Measurements from ENCODE around the gene ZNF345.
A peak's percentile ranks its signal among the peaks of the same experiment; 100 is the strongest.

ZNF345 gene

DNA sequence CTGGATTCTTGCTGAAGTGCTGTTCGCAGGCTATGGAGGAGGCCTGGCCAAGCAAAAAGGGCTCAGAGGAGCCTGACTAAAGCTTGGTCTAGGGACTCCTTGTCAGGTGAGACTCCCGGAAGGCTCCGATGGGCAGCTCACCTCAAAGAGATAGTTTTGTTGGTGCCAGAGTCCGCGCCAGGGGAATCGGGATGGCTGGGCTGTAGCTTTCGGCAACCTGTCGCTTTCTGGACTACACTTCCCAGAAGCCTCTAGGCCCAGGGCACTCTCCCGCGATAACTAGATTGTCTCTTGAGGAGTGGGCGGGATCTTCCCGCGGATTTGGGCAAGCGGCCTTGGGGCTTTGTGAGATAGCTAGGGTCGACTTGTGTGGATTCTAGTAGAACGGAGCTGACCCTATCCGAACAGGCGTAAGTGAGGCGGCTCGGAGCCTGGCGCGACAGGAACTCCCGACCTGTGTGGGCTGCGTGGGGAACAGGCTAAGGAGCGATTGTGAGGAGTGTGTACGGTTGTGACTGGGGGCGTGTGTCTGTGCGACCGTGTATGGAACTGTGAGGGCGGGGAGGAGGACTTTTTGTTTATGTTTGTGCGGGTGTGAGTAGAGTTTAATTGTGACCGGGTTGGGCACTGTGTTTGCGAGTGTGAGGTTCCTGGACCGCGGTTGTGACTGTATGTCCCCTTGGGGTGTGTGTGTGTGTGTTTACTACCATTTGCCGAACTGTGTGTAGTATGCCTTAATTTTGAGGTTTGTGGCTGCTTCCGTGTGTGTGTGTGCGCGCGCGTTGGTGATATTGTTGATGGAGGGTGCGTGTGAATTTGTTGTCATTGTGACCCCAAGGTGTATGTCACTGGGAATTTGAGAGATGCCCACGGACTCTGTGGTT lies at the start of gene ZNF345:
ZNF345 (plus strand) TSS at position 318 of the 884 bp plus-strand sequence. CDS start 25,955 bp downstream, outside the sequence.
- DNase-seq (ENCODE audit: low spot score), result peak; percentile 96

DNA sequence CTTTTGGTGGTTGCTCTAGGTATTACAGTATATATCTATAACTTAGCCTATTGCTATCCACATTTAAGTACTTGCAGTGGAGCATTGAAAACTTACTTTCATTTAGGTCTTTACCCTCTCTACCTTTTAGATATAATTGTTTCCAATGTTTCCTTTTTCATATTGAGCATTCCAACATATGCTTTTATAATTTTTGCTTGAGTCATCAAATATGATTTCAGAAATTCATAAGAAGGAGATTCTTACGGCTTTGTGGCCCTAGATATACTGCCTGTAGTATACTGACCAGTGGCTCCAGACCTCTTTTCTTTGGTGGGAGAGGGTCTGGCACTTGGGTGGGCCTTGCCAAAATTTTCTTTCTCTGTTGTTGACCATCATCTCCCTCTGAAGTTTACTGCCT lies 45.3 kb upstream of the ZNF345 start:
- no peak for DNase-seq (ENCODE audit: low spot score)

DNA sequence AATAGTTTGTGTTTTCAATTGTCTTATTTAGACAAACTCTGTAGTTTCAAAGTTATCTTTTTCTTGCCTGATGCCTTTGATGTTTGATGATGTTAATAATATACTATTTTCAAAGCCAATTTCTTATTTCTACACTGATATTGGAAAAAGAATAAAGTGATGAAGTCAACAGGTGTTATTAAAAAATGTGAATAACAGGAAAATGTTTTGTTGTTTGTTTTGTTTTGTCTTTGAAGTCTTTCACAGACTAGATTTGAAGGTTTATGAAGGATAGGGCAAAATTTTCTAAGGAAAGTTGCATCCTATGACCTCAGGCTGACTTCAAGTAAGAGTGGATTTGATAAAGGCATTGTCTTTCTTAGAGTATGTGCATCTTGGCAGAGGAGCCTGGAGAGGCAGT lies 43.6 kb upstream of the ZNF345 start:
- DNase-seq (ENCODE audit: low spot score), result no peak

DNA sequence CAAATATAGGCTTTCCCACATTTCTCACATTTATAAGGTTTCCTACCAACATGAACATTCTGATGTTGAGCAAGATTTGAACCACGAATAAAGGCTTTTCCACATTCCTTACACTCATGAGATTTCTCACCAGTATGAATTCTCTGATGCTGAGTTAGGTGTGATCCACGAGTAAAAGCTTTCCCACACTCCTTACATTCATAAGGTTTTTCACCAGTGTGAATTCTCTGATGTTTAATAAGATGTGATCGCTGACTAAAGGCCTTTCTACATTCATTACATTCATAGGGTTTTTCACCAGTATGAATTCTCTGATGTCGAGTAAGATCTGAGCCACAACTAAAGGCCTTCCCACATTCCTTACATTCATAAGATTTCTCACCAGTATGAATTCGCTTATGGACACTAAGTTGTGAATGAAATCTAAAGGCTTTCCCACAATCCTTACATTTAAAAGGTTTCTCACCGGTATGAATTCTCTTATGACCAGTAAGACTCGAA lies 31.5 kb upstream of the ZNF345 start:
- DNase-seq (ENCODE audit: low spot score), result no peak

DNA sequence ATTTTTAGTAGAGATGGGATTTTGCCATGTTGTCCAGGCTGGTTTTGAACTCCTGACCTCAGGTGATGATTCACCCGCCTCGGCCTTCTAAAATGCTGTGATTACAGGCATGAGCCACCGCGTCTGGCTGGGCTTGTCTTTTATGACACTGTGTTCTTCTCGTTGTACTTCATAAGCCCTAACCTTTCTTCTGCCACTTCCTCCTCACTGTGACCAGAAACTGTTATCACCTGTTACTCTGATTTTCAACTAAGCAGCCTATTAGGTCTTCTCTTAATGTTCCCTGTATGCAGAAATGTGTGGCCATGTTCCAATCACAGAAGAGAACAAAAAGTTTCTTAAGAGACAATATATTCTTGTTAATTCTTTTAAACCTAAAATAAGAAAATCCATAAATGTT lies 28.9 kb upstream of the ZNF345 start:
- DNase-seq (ENCODE audit: low spot score), result no peak

DNA sequence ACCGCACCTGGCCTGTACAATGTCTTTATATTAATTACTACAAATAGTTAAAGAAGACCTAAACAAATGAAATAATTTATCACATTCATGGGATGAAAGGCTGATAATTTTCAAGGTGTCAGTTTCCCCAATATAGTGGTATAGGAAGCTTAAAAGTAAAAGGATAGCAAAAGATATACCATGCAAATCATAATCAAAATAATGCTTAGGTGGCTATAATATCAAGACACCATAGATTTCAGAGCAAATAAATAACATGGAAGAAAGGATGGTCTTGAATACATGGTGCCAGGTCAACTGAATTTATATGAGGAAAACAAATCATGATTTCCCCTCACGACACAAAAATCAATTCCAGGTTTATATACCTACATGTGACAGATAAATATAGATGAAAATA lies 17.2 kb upstream of the ZNF345 start:
- DNase-seq (ENCODE audit: low spot score), result no peak

DNA sequence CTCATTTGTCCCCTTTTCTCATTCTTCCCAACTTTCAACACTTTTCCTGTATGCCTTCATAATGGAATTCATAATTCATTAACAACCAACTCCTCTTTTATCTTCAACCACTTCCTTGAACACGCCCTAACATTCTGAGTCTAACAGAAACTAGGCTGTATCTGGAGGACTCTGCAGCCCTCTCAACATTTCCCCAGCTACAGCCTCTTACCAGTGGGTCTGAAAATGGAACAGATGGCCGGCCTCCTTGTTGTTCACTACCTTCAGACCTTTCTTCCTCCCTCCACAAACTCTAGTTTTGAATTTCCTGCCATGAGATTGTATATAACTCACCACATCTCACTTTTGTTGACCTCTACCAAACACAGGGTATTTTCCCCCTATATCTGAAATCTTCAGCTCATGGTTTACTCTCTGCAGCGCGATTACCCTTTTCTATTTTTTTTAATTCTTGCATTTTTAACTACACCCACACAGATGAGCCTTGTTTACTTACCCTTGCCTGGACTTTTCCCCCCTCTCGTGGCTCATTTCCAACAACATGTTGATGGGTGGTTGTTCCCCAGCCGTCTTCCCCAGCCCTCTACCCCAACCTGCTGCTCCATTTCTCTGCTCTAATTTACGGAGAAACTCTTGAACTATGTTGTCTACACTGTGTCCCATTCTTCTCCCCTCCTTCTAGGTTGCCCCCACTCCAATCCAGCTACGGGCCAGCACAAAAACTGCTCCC lies 13.3 kb upstream of the ZNF345 start:
- DNase-seq (ENCODE audit: low spot score), result no peak

DNA sequence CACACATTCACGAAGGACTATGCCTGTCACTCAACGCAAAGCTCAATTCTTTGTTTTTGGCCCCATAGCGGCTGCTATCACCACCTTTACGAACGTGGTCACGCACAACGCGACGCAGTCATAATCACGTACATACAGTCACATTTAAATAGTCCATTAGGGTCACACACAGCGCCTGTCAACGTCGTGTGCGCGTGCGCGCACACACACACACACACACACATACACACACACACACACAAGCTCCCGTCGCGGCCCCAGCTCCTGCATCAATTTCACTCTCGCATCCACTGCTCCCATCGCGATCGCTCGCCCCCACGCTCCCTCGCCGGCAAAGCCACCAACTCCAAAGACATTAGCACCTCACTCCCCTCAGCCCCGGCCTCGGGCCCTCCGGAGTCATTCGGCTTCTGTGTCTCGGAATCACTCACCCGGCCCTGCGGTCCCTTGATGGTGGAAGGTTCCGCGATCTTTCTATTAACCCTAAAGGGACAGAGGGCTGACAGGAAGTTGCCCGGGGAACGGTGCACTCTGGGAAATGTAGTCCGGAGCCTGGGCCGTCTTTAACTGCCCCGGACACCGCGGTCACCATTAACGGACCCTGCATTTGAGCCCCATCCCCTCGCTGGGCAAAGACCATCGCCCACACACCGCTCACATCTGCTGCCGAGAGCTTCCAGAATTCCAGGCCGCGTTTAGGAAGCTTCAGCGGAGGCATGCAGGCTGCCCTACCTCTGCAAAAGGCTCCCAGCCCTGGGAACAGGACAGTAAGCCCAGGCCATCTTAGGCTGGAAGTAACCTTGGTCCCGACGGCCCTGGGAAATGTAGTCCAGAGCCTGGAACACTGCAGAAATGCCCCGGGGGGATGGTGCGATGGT lies 12.5 kb upstream of the ZNF345 start, which contains the start of gene ZNF790:
ZNF790 (minus strand) TSS at position 482 of the 878 bp plus-strand sequence. CDS start 12,768 bp downstream, outside the sequence.
- DNase-seq (ENCODE audit: low spot score), result peak; percentile 93

DNA sequence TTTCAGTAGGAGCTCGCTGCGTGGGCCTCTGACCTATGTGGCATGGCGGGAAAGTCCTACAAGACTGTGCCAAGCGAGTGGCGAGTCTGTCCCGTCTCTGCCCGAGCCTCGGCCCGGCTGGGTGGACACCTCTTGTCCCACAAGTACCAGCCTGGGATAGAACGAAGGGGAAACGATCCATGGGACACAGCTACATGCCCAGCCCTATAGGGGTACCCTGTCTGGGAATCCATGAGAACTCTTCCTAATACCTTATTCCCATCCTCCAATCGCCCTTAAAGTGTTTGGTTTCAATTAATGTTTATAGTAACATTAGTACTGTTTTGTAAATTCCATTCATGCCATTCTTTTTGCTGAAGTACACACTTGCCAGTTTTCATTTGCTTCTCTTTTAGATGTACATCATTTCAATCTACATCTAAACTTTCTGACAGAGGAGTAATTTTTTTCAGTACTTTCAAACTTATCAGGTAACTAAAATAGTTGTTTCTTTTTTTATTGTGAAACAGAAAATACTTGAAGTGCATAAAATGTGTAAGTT lies 11.8 kb upstream of the ZNF345 start:
- no peak for DNase-seq (ENCODE audit: low spot score)

DNA sequence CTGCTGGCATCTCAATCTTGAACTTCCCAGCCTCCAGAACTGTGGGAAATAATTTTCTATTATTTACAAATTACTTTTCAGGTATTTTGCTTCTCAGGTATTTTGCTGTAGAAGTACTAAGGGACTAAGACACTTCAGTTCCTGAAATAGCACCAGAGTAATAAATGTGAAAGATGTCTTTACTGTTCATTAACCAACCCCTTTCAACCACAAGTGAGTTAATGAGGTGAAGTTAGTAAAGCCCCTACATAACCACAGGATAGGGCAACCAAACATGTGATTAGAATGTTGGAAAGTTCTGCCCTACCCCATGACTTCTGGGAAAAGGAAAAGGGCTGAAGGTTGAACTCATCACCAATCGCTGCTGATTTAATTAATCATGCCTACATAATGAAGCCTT lies 2.7 kb upstream of the ZNF345 start:
- DNase-seq (ENCODE audit: low spot score), result no peak

DNA sequence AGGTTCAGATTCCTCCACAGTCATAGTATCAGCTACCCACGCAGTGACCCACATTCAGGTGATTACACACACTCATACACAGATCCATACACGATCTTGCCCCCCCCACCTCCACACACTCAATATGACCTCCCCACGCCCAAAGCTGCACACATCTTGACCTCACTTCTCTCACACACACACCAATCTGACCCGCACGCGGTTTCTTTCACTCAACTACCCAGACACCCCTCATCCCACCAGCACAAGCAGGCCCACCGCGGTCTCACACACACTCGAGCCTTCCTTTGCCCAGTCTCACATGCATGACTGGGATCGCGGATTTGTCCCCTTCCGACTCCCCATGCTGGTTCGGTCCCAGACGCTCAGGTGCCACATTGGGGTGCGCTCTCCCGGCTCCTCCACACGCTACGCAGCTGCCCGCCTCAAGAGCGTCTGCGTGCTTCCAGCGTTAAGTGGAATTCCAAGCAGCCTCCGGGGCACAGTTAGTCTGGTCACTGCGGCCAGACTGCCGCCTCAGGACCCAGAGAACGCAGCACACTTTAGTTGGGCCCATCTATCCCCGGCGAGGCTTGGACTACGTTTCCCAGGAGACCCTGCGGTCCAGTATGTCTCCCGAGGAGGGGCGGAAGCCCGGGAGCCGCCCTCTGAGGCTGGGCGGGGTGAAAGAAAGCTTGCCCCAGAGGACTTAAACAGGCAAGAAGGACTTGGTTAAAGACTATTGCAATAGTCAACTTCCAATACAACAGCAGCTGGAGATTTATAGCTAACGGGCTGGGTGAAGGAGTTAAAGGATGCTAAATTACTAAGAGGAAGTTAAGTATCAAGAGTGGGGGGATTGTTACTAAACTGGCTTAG lies 746 bp upstream of the ZNF345 start:
- DNase-seq (ENCODE audit: low spot score), result peak; percentile 94

DNA sequence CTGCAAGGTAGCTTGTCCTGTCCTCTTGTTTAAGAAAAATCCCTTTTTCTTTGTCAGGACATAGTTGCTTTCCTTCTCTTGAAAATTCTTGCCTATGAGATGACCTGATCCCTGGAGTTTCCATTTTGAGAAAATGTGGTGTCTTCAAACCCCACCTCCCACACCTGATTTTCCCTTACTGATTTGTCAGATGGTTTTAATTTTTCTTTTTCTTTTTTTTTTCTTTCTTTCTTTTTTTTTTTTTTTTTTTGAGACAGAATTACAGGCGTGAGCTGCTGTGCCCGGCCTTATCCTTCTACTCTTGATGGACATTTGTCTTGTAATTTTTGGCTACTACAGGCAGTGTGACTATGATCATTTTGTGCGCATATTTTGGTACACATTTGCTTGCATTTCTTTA lies 1.2 kb downstream of the ZNF345 start:
- no peak for DNase-seq (ENCODE audit: low spot score)

DNA sequence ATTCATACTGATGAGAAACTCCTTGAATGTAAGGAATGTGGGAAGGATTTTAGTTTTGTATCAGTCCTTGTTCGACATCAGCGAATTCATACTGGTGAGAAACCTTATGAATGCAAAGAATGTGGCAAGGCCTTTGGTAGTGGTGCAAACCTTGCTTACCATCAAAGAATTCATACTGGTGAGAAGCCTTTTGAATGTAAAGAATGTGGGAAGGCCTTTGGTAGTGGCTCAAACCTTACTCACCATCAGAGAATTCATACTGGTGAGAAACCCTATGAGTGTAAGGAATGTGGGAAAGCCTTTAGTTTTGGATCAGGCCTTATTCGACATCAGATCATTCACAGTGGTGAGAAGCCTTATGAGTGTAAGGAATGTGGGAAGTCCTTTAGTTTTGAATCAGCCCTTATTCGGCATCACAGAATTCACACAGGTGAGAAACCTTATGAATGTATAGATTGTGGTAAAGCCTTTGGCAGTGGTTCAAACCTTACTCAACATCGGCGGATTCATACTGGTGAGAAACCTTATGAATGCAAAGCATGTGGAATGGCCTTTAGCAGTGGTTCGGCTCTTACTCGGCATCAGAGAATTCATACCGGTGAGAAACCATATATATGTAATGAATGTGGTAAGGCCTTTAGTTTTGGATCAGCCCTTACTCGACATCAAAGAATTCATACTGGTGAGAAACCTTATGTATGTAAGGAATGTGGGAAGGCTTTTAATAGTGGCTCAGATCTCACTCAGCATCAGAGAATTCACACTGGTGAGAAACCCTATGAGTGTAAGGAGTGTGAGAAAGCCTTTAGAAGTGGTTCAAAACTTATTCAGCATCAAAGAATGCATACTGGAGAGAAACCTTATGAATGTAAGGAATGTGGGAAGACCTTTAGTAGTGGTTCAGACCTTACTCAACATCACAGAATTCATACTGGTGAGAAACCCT lies 26.6 kb downstream of the ZNF345 start:
- no peak for DNase-seq (ENCODE audit: low spot score)

DNA sequence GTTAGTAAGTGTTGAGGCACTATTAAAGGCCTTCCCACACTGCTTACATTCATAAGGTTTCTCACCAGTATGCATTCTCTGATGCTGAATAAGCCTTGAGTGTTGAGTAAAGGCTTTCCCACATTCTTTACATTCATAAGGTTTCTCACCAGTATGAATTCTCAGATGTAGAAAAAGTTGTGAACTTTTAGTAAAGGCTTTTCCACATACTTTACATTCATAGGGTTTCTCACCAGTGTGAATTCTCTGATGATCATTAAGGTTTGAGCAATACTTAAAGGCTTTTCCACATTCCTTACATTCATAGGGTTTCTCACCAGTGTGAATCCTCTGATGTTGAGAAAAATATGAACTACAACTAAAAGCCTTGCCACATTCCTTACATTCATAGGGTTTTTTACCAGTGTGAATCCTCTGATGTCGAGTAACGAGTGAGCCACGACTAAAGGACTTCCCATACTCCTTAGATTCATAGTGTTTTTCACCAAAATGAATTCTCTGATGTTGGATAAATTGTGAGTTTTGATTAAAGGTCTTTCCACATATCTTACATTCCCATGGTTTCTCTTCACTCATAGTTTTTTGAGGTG lies 41.2 kb downstream of the ZNF345 start:
- no peak for DNase-seq (ENCODE audit: low spot score)

DNA sequence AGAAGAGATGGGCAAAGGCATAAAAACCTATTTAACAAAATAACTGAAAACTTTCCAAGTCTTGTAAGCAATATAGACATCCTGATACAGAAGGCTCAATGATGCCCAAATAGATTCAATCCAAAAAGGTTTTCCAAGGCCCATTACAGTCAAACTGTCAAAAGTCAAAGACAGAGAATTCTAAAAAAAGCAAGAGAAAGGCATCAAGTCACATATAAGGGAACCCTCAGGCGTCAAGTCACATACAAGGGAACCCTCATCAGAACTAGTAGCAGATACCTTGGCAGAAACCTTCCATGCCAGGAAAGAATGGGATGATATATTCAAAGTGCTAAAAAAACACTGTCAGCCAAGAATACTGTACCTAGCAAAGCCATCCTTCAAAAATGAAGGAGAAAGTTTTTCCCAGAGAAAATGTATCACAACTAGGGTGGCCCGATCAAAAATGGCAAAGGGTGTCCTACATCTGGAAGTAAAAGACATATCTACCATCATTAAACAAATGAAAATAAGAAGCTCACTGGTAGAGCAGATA lies 44.2 kb downstream of the ZNF345 start:
- no peak for DNase-seq (ENCODE audit: low spot score)

DNA sequence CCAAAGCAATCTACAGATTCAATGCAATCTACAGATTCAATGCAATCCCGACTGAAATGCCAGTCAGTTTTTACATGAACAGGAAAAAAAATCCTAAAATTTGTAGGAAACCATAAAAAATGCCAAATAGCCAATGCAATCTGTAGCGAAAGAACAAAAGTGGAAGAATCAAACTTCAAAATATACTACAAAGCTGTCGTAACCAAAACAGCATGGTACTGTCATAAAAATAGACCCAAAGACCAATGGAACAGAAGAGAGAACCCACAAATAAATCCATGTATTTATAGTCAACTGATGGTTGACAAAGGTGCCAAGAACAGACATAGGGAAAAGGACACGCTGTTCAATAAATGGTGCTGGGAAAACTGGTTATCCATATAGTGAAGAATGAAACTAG lies 47.7 kb downstream of the ZNF345 start:
- DNase-seq (ENCODE audit: low spot score), result no peak

DNA sequence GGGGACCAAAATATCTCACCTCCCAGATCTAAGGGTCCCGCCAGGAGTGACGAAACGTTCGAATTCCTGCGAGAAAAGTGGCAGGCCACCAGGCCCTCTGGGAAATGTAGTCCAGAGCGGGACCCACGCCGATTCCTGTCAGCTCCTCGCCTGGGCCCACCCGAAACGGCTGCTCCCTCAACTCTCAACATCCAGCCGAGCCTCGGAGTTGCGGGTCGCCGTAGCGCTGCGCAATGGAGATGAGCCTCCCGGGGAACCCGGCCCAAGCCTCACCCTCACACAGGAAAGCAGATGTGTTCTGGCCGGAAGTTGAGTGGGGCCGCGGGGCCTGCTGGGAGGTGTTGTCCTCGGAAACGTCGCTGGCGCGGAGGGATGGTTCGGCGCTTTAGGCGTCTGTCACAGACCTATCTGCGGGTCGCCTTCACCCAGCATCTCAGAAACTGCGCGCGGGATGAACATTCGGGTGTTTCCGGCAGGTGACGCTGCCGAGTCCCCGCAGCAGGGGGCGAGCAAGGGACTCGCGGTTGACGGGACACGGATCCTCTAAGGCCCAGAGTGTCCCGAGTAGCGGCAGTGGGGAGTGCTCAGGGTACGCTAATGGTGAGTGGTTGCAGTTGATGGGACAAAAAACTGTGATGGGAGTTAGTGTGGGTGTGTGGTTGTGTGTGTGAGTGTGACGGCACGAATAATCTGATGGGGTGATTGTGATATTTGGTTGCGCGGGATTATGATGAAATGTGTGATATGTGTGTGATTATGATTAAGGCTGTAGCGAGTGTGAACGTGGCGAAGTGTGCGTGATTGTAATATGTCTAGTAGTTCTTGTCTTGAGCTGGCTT lies 65.5 kb downstream of the ZNF345 start, which contains the start of the genes ZNF568 and ZNF829:
ZNF568 (plus strand) TSS at position 341 of the 839 bp plus-strand sequence. CDS start 6,439 bp downstream, outside the sequence.
ZNF829 (minus strand) TSS at position 300 of the 839 bp plus-strand sequence. CDS start 1,124 bp downstream, outside the sequence.
- peak; percentile 91 for DNase-seq (ENCODE audit: low spot score)

DNA sequence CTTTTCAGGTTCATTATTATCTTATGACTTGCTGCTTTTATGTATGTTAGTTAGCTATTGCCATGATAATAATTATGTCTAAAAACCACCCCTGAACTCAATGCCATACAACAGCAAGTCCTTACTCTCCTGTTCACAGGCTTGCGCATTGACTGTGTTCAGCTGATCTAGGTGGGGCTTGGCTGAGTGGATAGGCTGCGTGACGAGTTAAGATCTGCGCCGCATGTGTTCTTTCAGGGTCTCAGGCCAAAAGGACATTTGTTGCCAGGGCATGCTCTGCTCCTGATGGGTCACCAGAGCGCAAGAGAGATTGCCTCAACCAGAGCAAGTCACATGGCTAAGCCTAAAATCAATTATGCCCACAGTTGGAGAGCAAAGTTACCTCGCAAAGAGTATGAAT lies 66.3 kb downstream of the ZNF345 start:
- peak; percentile 38 for DNase-seq (ENCODE audit: low spot score)

Measured in Ammon's horn (tissue), 1 donor.